Endodermal cell (in vitro differentiated cells): ENCODE data around the gene LRMDA. TPM values are rescaled to one million over a fixed set of nuclear protein-coding genes. Genes with fewer than 3 reads are reported as not detected.

Experiments
- DNase-seq: peaks from one replicate; pipeline ENCODE4 v3.0.0-alpha.2; 2017
- H3K27ac ChIP-seq: 2 replicates; pipeline ENCODE4 v1.5.1; 2013; ENCODE audit warnings: mild to moderate bottlenecking, low read depth, low read length, moderate library complexity
- H3K27me3 ChIP-seq: 2 replicates; pipeline ENCODE4 v1.6.1; 2013; ENCODE audit warnings: mild to moderate bottlenecking, low read length, moderate library complexity; ENCODE audit not compliant: insufficient read depth, control insufficient read depth, poor library complexity, severe bottlenecking
- H3K36me3 ChIP-seq: 2 replicates; pipeline ENCODE4 v1.7.0; 2013; ENCODE audit warnings: mild to moderate bottlenecking, low read length, moderate library complexity; ENCODE audit not compliant: control insufficient read depth, insufficient read depth
- H3K4me1 ChIP-seq: one replicate; pipeline ENCODE4 v1.7.0; 2013; ENCODE audit warnings: low read length; ENCODE audit not compliant: control insufficient read depth, insufficient read depth
- H3K4me3 ChIP-seq: 2 replicates; pipeline ENCODE4 v1.5.1; 2013; ENCODE audit warnings: mild to moderate bottlenecking, low read length, moderate library complexity
- H3K9ac ChIP-seq: 2 replicates; pipeline ENCODE4 v1.6.1; 2013; ENCODE audit warnings: mild to moderate bottlenecking, low read length, moderate library complexity; ENCODE audit not compliant: poor library complexity, severe bottlenecking; ENCODE audit errors: extremely low read depth
- H3K9me3 ChIP-seq: 2 replicates; pipeline ENCODE4 v1.6.1; 2013; ENCODE audit warnings: mild to moderate bottlenecking, low read length, moderate library complexity; ENCODE audit not compliant: control insufficient read depth
- H3K27ac Mint-ChIP-seq: 2 replicates; pipeline ENCODE4 v1.8.0; 2020; ENCODE audit warnings: mixed read lengths
- H3K27me3 Mint-ChIP-seq: 2 replicates; pipeline ENCODE4 v1.8.0; 2021; ENCODE audit warnings: mild to moderate bottlenecking, mixed read lengths; ENCODE audit not compliant: insufficient read depth
- H3K36me3 Mint-ChIP-seq: 2 replicates; pipeline ENCODE4 v1.8.0; 2020; ENCODE audit warnings: low read depth, mixed read lengths
- H3K4me1 Mint-ChIP-seq: 2 replicates; pipeline ENCODE4 v1.8.0; 2020; ENCODE audit warnings: mixed read lengths
- H3K4me3 Mint-ChIP-seq: 2 replicates; pipeline ENCODE4 v1.8.0; 2020; ENCODE audit warnings: mild to moderate bottlenecking, moderate library complexity, mixed read lengths
- H3K9me3 Mint-ChIP-seq: 2 replicates; pipeline ENCODE4 v1.8.0; 2020; ENCODE audit warnings: mild to moderate bottlenecking, mixed read lengths
- WGBS, 2 experiments: methylation state at CpG; one replicate each; pipeline versions ENCODE4 v1.1.5 to v1.1.7; 2013; ENCODE audit warnings: missing lambda C conversion rate in 2 of 2, mixed read lengths in 1 of 2; ENCODE audit not compliant: insufficient coverage in 1 of 2, insufficient read length in 1 of 2; 5-methylcytosine and 5-hydroxymethylcytosine counted together
- total RNA-seq, 2 donors: library from RNA; stranded (reverse); fragmentation: NEBNext Ultra II Directional in 1 of 2; extraction: Animal tissue kit (Norgen Biotek cat#: 25700) in 1 of 2; gene quantifications; 2 replicates in 1 of 2; 3 replicates in 1 of 2; pipeline ENCODE4 v1.2.1, GENCODE V29; 2021
- TF ChIP-seq, protein P1 (sequence below): fragments of 200-600 bp; sonication (generic); conservative IDR thresholded peaks from 2 replicates; pipeline ENCODE4 v1.5.0; 2021; ENCODE audit warnings: antibody characterized with exemption, mild to moderate bottlenecking

LRMDA gene
- total RNA-seq, 2 donors from 2014 or later: 1.7 to 5.1 TPM

DNA sequence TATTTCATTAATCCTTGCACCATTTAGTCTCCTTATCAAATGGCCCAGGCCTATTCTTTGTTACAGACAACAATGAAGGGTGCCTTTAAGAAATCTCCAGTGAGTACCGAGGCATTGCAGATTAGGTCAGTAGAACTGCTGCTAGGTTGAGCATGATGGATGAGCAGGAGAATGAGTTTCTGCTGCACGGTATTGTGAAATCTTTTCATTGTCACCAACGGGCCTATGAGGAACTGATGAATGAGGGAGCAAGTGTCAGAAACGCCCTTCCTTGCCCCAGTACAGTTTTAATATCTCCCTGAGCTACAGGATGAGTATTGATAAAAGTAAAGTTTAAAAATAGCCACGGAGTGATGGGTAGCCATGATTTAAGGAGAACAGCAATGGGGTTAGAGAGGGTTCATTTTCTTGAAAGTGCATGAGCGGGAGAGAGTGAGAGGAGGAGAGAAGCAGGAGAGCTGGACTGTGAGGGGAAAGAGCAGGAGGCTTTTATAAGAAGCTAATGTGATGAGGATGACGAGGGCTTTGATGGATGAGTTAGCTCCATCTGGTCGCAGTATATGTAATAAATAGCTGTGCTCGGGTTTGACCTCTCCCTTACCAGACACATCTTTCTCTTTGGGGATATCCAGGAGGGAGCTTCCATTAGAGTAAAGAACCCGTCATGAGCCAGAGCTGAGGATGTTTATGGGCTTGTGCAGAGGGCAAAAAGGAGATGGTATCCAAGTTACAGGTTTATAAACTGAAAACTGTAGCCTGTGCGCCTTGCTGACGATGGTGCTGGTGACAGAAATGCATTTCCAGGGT, 526.1 kb downstream of the LRMDA start:
- Histone ChIP-seq H3K36me3 (no peaks in the 10 kb centered on the region), H3K27me3 (no peaks in the 10 kb centered on the region), H3K4me1 (no peaks in the 10 kb centered on the region), H3K9me3 (no peaks in the 10 kb centered on the region), H3K27ac (peak overlapping the region; percentile 98), H3K9ac (no peak overlapping the region), H3K4me3 (no peak overlapping the region)
- WGBS, 2 experiments: 79 to 92% methylated on average over 9 to 12 of the region's 12 CpGs
- no peak for DNase-seq
- no peak overlapping the region for H3K27ac Mint-ChIP-seq
- TF ChIP-seq, protein P1, sequence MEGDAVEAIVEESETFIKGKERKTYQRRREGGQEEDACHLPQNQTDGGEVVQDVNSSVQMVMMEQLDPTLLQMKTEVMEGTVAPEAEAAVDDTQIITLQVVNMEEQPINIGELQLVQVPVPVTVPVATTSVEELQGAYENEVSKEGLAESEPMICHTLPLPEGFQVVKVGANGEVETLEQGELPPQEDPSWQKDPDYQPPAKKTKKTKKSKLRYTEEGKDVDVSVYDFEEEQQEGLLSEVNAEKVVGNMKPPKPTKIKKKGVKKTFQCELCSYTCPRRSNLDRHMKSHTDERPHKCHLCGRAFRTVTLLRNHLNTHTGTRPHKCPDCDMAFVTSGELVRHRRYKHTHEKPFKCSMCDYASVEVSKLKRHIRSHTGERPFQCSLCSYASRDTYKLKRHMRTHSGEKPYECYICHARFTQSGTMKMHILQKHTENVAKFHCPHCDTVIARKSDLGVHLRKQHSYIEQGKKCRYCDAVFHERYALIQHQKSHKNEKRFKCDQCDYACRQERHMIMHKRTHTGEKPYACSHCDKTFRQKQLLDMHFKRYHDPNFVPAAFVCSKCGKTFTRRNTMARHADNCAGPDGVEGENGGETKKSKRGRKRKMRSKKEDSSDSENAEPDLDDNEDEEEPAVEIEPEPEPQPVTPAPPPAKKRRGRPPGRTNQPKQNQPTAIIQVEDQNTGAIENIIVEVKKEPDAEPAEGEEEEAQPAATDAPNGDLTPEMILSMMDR: no peak
- no peaks in the 10 kb centered on the region for H3K36me3 Mint-ChIP-seq
- H3K4me3 Mint-ChIP-seq: no peak overlapping the region
- no peaks in the 10 kb centered on the region for H3K4me1 Mint-ChIP-seq
- H3K9me3 Mint-ChIP-seq: no peaks in the 10 kb centered on the region
- H3K27me3 Mint-ChIP-seq: no peaks in the 10 kb centered on the region

DNA sequence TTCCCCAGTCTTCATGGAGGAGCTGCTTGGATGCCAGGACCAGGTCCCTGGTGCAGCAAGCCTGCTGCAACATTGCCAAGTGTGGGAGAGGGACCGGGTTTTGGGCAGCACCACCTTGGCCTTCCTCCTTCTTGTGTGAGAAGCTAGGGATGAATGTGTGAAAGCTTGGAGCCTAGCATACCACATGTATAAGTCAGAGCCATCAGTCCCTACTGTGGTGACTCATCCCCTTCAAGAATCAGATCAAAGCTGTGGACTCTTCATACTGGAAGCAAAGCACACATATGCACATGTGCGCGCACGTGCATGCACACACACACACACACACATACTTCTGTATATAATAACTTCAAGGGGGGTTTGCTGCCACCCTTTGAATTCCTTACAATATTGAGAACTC, 527.8 kb downstream of the LRMDA start:
- no peaks in the 10 kb centered on the region for H3K9me3 Mint-ChIP-seq
- peak overlapping the region; percentile 3 for H3K27ac ChIP-seq
- no peaks in the 10 kb centered on the region for H3K4me1 Mint-ChIP-seq
- H3K36me3 Mint-ChIP-seq: no peaks in the 10 kb centered on the region
- TF ChIP-seq, protein P1: no peak
- no peaks in the 10 kb centered on the region for H3K27me3 Mint-ChIP-seq
- no peak overlapping the region for H3K4me3 Mint-ChIP-seq
- H3K27me3 ChIP-seq: no peaks in the 10 kb centered on the region
- H3K27ac Mint-ChIP-seq: no peak overlapping the region
- H3K9me3 ChIP-seq: no peaks in the 10 kb centered on the region
- H3K4me3 ChIP-seq: no peak overlapping the region
- no peak overlapping the region for H3K9ac ChIP-seq
- no peaks in the 10 kb centered on the region for H3K36me3 ChIP-seq
- no peaks in the 10 kb centered on the region for H3K4me1 ChIP-seq
- WGBS, 2 experiments: 96 to 100% methylated on average over 3 to 4 of the region's 4 CpGs
- DNase-seq: no peak

DNA sequence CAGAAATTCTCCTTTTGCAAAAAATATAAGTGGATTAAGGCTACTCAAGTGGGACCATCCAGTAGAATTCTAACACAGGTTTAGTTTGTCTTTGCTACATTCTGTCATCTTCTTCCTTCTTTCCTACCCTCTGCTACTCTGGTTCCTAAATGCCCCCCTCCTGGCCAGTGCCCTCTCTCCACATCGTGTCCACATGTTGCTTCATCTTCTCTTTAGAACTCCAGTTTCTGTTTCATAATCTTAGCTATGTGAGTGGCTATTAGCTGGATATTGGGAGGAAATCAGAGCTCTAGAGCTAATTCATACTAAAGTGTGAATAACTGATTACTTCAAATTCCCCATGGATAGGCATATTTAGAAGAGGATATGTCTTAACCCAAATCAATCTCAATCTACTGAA, 528.5 kb downstream of the LRMDA start:
- no peaks in the 10 kb centered on the region for H3K27me3 ChIP-seq
- WGBS, 2 experiments: 100% methylated on average over 1 of the region's 1 CpG; no CpG with 5 or more reads in 1 of the 2 experiments
- Mint-ChIP-seq H3K27ac (no peak overlapping the region), H3K36me3 (no peaks in the 10 kb centered on the region), H3K4me1 (no peaks in the 10 kb centered on the region), H3K27me3 (no peaks in the 10 kb centered on the region), H3K9me3 (no peaks in the 10 kb centered on the region), H3K4me3 (no peak overlapping the region)
- TF ChIP-seq, protein P1: no peak
- H3K36me3 ChIP-seq: no peaks in the 10 kb centered on the region
- H3K4me3 ChIP-seq: no peak overlapping the region
- no peak overlapping the region for H3K27ac ChIP-seq
- H3K9me3 ChIP-seq: no peaks in the 10 kb centered on the region
- DNase-seq: no peak
- no peaks in the 10 kb centered on the region for H3K4me1 ChIP-seq
- no peak overlapping the region for H3K9ac ChIP-seq
